Measurements from ENCODE around the gene SFTPD. TPM values are rescaled to one million over a fixed set of nuclear protein-coding genes. Genes with fewer than 3 reads are reported as not detected.
"Not testable (repeated sequence)": the region's sequence is repeated elsewhere in the genome, so short reads cannot be mapped to it uniquely, and the experiment has no call there.

SFTPD gene
- total RNA-seq (1 to 10 TPM in 2 of 4 donors, not detected in 2; 1.1 to 3.4 TPM), polyA plus RNA-seq (under 1 TPM in 1 of 3 donors, not detected in 2; 0.28 TPM)

GRCh38 chr10:79948976-79949722, at the start of gene SFTPD:
Gene SFTPD, minus strand, starts transcription at chr10:79949105. Its CDS starts 2,446 bp downstream, at chr10:79946659.
- intact Hi-C loops (cut with DNase I) = no loop called here
- no peaks in the 10 kb centered on the region for H3K36me3 ChIP-seq
- no peak within 1 kb of the TSS for H3K27ac ChIP-seq
- TF ChIP-seq EP300 (IDR thresholded peaks at IDR 0.05) = no peak
- no peak for TF ChIP-seq POLR2A (IDR thresholded peaks at IDR 0.05)
- TF ChIP-seq POLR2AphosphoS5 (IDR thresholded peaks at IDR 0.05) = no peak
- no peak for TF ChIP-seq CTCF (IDR thresholded peaks at IDR 0.05)
- no peak within 1 kb of the TSS for H3K4me3 ChIP-seq
- H3K27me3 ChIP-seq = no peaks in the 10 kb centered on the region
- DNase-seq = no peak
- peaks cover 0 to 11% (median 3%) of the 10 kb centered on the region in 4 donors for H3K9me3 ChIP-seq
- 54 to 75% methylated on average over 3 of the region's 3 CpGs for WGBS, 2 donors
- H3K4me1 ChIP-seq = no peaks in the 10 kb centered on the region

GRCh38 chr10:79995979-79996634, 47.2 kb upstream of the SFTPD start:
- no peaks in the 10 kb centered on the region for H3K27me3 ChIP-seq
- 9 to 40% methylated on average over 1 of the region's 1 CpG for WGBS, 2 donors
- TF ChIP-seq POLR2A (IDR thresholded peaks at IDR 0.05) (no peak), POLR2AphosphoS5 (IDR thresholded peaks at IDR 0.05) (no peak), EP300 (IDR thresholded peaks at IDR 0.05) (no peak), CTCF (IDR thresholded peaks at IDR 0.05) (no peak)
- no peak overlapping the region for H3K27ac ChIP-seq
- no peaks in the 10 kb centered on the region for H3K9me3 ChIP-seq
- intact Hi-C loops (cut with DNase I) = no loop called here
- H3K4me1 ChIP-seq = no peaks in the 10 kb centered on the region
- no peaks in the 10 kb centered on the region for H3K36me3 ChIP-seq
- no peak overlapping the region for H3K4me3 ChIP-seq
- DNase-seq = no peak

GRCh38 chr10:79994556-79994955, 45.7 kb upstream of the SFTPD start:
- Histone ChIP-seq H3K27me3 (no peaks in the 10 kb centered on the region), H3K27ac (no peak overlapping the region), H3K4me1 (no peaks in the 10 kb centered on the region), H3K9me3 (peaks cover 0 to 5% (median 0%) of the 10 kb centered on the region in 4 donors), H3K4me3 (no peak overlapping the region), H3K36me3 (no peaks in the 10 kb centered on the region)
- WGBS, 2 donors = 87 to 89% methylated on average over 5 of the region's 5 CpGs
- intact Hi-C loops (cut with DNase I) = no loop called here
- DNase-seq = no peak
- TF ChIP-seq POLR2A (IDR thresholded peaks at IDR 0.05) = no peak
- TF ChIP-seq CTCF (IDR thresholded peaks at IDR 0.05) = no peak
- TF ChIP-seq EP300 (IDR thresholded peaks at IDR 0.05) = no peak
- TF ChIP-seq POLR2AphosphoS5 (IDR thresholded peaks at IDR 0.05) = no peak

GRCh38 chr10:79988199-79988598, 39.3 kb upstream of the SFTPD start:
- H3K27me3 ChIP-seq; H3K4me1 ChIP-seq; H3K36me3 ChIP-seq; DNase-seq; H3K9me3 ChIP-seq; intact Hi-C loops (cut with DNase I); H3K27ac ChIP-seq; H3K4me3 ChIP-seq: not testable (repeated sequence)
- WGBS, 2 donors = 70 to 78% methylated on average over 2 of the region's 2 CpGs

GRCh38 chr10:79986661-79987060, 37.8 kb upstream of the SFTPD start:
- DNase-seq; H3K9me3 ChIP-seq; H3K4me3 ChIP-seq; H3K36me3 ChIP-seq; H3K27ac ChIP-seq; intact Hi-C loops (cut with DNase I): not testable (repeated sequence)
- Histone ChIP-seq H3K27me3 (peaks cover 0 to 11% (median 5%) of the 10 kb centered on the region in 3 donors), H3K4me1 (peaks cover 0 to 13% (median 9%) of the 10 kb centered on the region in 4 donors)
- WGBS, 2 donors = 76 to 83% methylated on average over 2 of the region's 2 CpGs
